HEK293T (cell line): Measurements from ENCODE around the gene DEUP1.
"Not testable (repeated sequence)": the region's sequence is repeated elsewhere in the genome, so short reads cannot be mapped to it uniquely, and the experiment has no call there.

ENCODE experiments used
- CTCF ChIA-PET: fragments of 350-600 bp; formaldehyde crosslinking; extraction: SDS; loops from one replicate; lab custom pipeline; 2021; ENCODE audit warnings: antibody characterized with exemption, inconsistent platforms; lab: Yijun Ruan, JAX
- POLR2A ChIA-PET: fragments of 350-600 bp; formaldehyde crosslinking; extraction: SDS; loops from one replicate; lab custom pipeline; 2020; ENCODE audit warnings: antibody characterized with exemption, inconsistent platforms; lab: Yijun Ruan, JAX
- DNase-seq: peaks from one replicate; pipeline ENCODE4 v3.0.0; 2012; ENCODE audit warnings: mixed read lengths; ENCODE audit errors: extremely low spot score
- ARNT ChIP-seq: fragments of 450-650 bp; IDR thresholded peaks from 2 replicates; pipeline ENCODE4 v1.6.1; 2017; ENCODE audit warnings: mild to moderate bottlenecking
- BHLHE40 ChIP-seq: fragments of 450-650 bp; IDR thresholded peaks from 2 replicates; pipeline ENCODE4 v1.6.1; 2016; ENCODE audit warnings: mild to moderate bottlenecking, moderate library complexity, borderline replicate concordance
- CTBP1 ChIP-seq: fragments of 450-650 bp; IDR thresholded peaks from 2 replicates; pipeline ENCODE4 v1.6.1; 2016; ENCODE audit warnings: borderline replicate concordance
- ELF4 ChIP-seq: fragments of 450-650 bp; IDR thresholded peaks from 2 replicates; pipeline ENCODE4 v1.6.1; 2017; ENCODE audit warnings: antibody characterized with exemption
- FOXA1 ChIP-seq: fragments of 450-650 bp; IDR thresholded peaks from 2 replicates; pipeline ENCODE4 v1.6.1; 2016; ENCODE audit warnings: mild to moderate bottlenecking
- FOXK2 ChIP-seq: fragments of 450-650 bp; IDR thresholded peaks from 2 replicates; pipeline ENCODE4 v1.6.1; 2016; ENCODE audit warnings: mild to moderate bottlenecking
- FOXM1 ChIP-seq: fragments of 450-650 bp; IDR thresholded peaks from 2 replicates; pipeline ENCODE4 v1.6.1; 2017; ENCODE audit warnings: mild to moderate bottlenecking, borderline replicate concordance
- HDGF ChIP-seq: fragments of 450-650 bp; IDR thresholded peaks from 2 replicates; pipeline ENCODE4 v1.6.1; 2017; ENCODE audit warnings: antibody characterized with exemption, borderline replicate concordance
- L3MBTL2 ChIP-seq: fragments of 450-650 bp; conservative IDR thresholded peaks from 2 replicates; pipeline ENCODE4 v1.6.1; 2016; ENCODE audit warnings: mild to moderate bottlenecking
- LEF1 ChIP-seq: fragments of 450-650 bp; IDR thresholded peaks from 2 replicates; pipeline ENCODE4 v1.6.1; 2017; ENCODE audit warnings: mild to moderate bottlenecking, borderline replicate concordance
- NFRKB ChIP-seq: fragments of 450-650 bp; IDR thresholded peaks from 2 replicates; pipeline ENCODE4 v1.6.1; 2016; ENCODE audit warnings: mild to moderate bottlenecking, moderate library complexity
- PKNOX1 ChIP-seq: fragments of 450-650 bp; IDR thresholded peaks from 2 replicates; pipeline ENCODE4 v1.6.1; 2016
- SP1 ChIP-seq: fragments of 450-650 bp; IDR thresholded peaks from 2 replicates; pipeline ENCODE4 v1.6.1; 2017
- SUZ12 ChIP-seq: fragments of 450-650 bp; IDR thresholded peaks from 2 replicates; pipeline ENCODE4 v1.6.1; 2016; ENCODE audit warnings: mild to moderate bottlenecking
- TARDBP ChIP-seq: fragments of 450-650 bp; IDR thresholded peaks from 2 replicates; pipeline ENCODE4 v1.6.1; 2016
- ZNF384 ChIP-seq: fragments of 450-650 bp; IDR thresholded peaks from 2 replicates; pipeline ENCODE4 v1.6.1; 2016

Gene DEUP1

GRCh38 chr11:93444617-93445073 is 114.1 kb downstream of the DEUP1 start:
- no peak for DNase-seq
- CTCF ChIA-PET: no interaction called here
- POLR2A ChIA-PET: no interaction called here
- TF ChIP-seq HDGF (no peak), L3MBTL2 (no peak), SP1 (no peak), SUZ12 (no peak), TARDBP (no peak), NFRKB (no peak), CTBP1 (no peak), ZNF384 (no peak), LEF1 (no peak), ELF4 (no peak), ARNT (no peak), FOXM1 (no peak), PKNOX1 (no peak), BHLHE40 (no peak), FOXK2 (no peak), FOXA1 (no peak)

- no peak for TF ChIP-seq ELF4
- no peak for TF ChIP-seq L3MBTL2
- no peak for TF ChIP-seq ZNF384
- TF ChIP-seq BHLHE40: no peak
- no peak for TF ChIP-seq LEF1
- TF ChIP-seq FOXK2: no peak
- no peak for TF ChIP-seq PKNOX1
- no peak for TF ChIP-seq NFRKB
- TF ChIP-seq SP1: no peak
- no peak for TF ChIP-seq TARDBP
- no peak for TF ChIP-seq FOXM1
- no peak for TF ChIP-seq FOXA1
- TF ChIP-seq HDGF: no peak
- TF ChIP-seq CTBP1: no peak
- TF ChIP-seq SUZ12: no peak
- TF ChIP-seq ARNT: no peak
- CTCF ChIA-PET: no interaction called here
- DNase-seq: no peak
- POLR2A ChIA-PET: no interaction called here
These were observed 127.7 kb downstream of the DEUP1 start for GRCh38 chr11:93458286-93458685.

GRCh38 chr11:93463666-93464065 is 133.1 kb downstream of the DEUP1 start:
- POLR2A ChIA-PET, DNase-seq, CTCF ChIA-PET: not testable (repeated sequence)

- POLR2A ChIA-PET: no interaction called here
- no peak for DNase-seq
- no peak for TF ChIP-seq FOXM1
- TF ChIP-seq ELF4: no peak
- TF ChIP-seq TARDBP: no peak
- no peak for TF ChIP-seq LEF1
- no peak for TF ChIP-seq L3MBTL2
- no peak for TF ChIP-seq CTBP1
- TF ChIP-seq FOXK2: no peak
- no peak for TF ChIP-seq NFRKB
- no peak for TF ChIP-seq PKNOX1
- CTCF ChIA-PET: no interaction called here
These were observed 134.5 kb downstream of the DEUP1 start for GRCh38 chr11:93464927-93465540.

GRCh38 chr11:93467054-93467453 is 136.5 kb downstream of the DEUP1 start:
- CTCF ChIA-PET: no interaction called here
- DNase-seq: no peak
- TF ChIP-seq FOXK2 (no peak), NFRKB (no peak)
- POLR2A ChIA-PET: no interaction called here

GRCh38 chr11:93468290-93468689 is 137.7 kb downstream of the DEUP1 start:
- CTCF ChIA-PET: interaction anchor here (0.7 kb wide), 1 partner anchor 174 kb away, joined by 4 read pairs; no protein-coding TSS in a partner anchor
- POLR2A ChIA-PET: no interaction called here
- TF ChIP-seq BHLHE40: no peak
- TF ChIP-seq L3MBTL2: no peak
- TF ChIP-seq SP1: no peak
- TF ChIP-seq HDGF: no peak
- TF ChIP-seq FOXM1: no peak
- TF ChIP-seq ZNF384: no peak
- no peak for DNase-seq

- TF ChIP-seq BHLHE40 (no peak), HDGF (no peak)
- CTCF ChIA-PET: interaction anchor here (0.6 kb wide), 1 partner anchor 238 kb away, joined by 4 read pairs; no protein-coding TSS in a partner anchor
- no peak for DNase-seq
- POLR2A ChIA-PET: no interaction called here
These were observed 143.6 kb downstream of the DEUP1 start for GRCh38 chr11:93474123-93474522.
